Thyroid gland (tissue), 4 donors: ENCODE results near the gene ALOX5AP. TPM values are rescaled to one million over a fixed set of nuclear protein-coding genes. Genes with fewer than 3 reads are reported as not detected.

ENCODE experiments used
- DNase-seq, 2 donors: peaks; one replicate each; pipeline ENCODE4 v3.0.0-alpha.2; 2019
- H3K27ac ChIP-seq, 3 donors: fragments of 200-600 bp; sonication (generic); 1 replicate in 2 of 3; 2 replicates in 1 of 3; pipeline ENCODE4 v1.5.1; 2016 to 2019; ENCODE audit warnings: mild to moderate bottlenecking in 1 of 3, moderate library complexity in 1 of 3
- H3K27me3 ChIP-seq: fragments of 200-600 bp; sonication (generic); one replicate; pipeline ENCODE4 v1.5.1; 2019
- H3K36me3 ChIP-seq, 2 donors: fragments of 200-600 bp; sonication (generic); one replicate each; pipeline ENCODE4 v1.5.1; 2016 to 2019
- H3K4me1 ChIP-seq, 2 donors: fragments of 200-600 bp; sonication (generic); one replicate each; pipeline ENCODE4 v1.5.1; 2017 to 2019
- H3K4me3 ChIP-seq, 3 donors: fragments of 200-600 bp; sonication (generic); replicated peaks in 1 of 3; 1 replicate in 2 of 3; 2 replicates in 1 of 3; pipeline ENCODE4 v1.5.1; 2016; ENCODE audit warnings: mild to moderate bottlenecking in 1 of 3
- H3K9me3 ChIP-seq: fragments of 200-600 bp; sonication (generic); one replicate; pipeline ENCODE4 v1.5.1; 2017
- POLR2A ChIP-seq, 2 donors: fragments of 450-650 bp; IDR thresholded peaks; one replicate each; pipeline ENCODE4 v1.6.1; 2017; ENCODE audit warnings: antibody characterized with exemption in 2 of 2, mild to moderate bottlenecking in 2 of 2, moderate library complexity in 1 of 2
- WGBS, 2 donors: methylation state at CpG; one replicate each; pipeline ENCODE4 v1.1.5; 2017; 5-methylcytosine and 5-hydroxymethylcytosine counted together
- intact Hi-C: fragments of 100-400 bp; cut with DNase I; formaldehyde crosslinking; loops from one replicate; pipeline ENCODE4 v1.15.1; 2023
- total RNA-seq, 4 donors: library from RNA; depleted of rRNA; stranded (reverse); fragments of >200 nt; gene quantifications; one replicate each; pipeline ENCODE4 v1.2.3, GENCODE V29; 2016
- TF ChIP-seq, protein P1 (sequence below), 6 experiments: fragments of 200-600 bp in 3 of 6; fragments of 450-650 bp in 3 of 6; sonication (generic) in 3 of 6; IDR thresholded peaks; one replicate each; pipeline ENCODE4 v1.5.1; 2016 to 2019; ENCODE audit warnings: antibody characterized with exemption in 6 of 6, mild to moderate bottlenecking in 2 of 6, inconsistent platforms in 1 of 6, moderate library complexity in 1 of 6

The ALOX5AP gene
- total RNA-seq, 4 donors from 2014 or later = 3.6 to 13.4 (median 6.1) TPM

DNA sequence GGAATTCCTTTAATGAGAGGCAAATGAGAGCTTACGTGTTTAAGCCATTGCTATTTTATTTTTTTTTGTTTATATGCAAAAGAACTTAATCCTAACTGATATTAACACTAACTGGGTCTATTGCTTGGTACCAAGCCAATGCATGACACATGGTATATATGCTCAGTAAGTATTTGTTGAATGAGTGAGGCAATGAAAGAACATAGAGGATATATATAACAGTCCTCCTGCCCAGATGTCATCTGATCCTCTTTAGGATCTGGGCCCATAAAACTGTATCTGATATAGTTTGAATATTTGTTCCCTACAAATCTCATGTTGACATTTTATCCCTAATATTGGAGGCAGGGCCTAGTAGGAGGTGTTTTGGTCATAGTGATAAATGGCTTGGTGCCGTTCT is 13.0 kb upstream of the ALOX5AP start:
- TF ChIP-seq POLR2A (IDR thresholded peaks at IDR 0.05) = no peak
- TF ChIP-seq, protein P1, sequence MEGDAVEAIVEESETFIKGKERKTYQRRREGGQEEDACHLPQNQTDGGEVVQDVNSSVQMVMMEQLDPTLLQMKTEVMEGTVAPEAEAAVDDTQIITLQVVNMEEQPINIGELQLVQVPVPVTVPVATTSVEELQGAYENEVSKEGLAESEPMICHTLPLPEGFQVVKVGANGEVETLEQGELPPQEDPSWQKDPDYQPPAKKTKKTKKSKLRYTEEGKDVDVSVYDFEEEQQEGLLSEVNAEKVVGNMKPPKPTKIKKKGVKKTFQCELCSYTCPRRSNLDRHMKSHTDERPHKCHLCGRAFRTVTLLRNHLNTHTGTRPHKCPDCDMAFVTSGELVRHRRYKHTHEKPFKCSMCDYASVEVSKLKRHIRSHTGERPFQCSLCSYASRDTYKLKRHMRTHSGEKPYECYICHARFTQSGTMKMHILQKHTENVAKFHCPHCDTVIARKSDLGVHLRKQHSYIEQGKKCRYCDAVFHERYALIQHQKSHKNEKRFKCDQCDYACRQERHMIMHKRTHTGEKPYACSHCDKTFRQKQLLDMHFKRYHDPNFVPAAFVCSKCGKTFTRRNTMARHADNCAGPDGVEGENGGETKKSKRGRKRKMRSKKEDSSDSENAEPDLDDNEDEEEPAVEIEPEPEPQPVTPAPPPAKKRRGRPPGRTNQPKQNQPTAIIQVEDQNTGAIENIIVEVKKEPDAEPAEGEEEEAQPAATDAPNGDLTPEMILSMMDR (IDR thresholded peaks at IDR 0.05) = no peak
- 96 to 98% methylated on average over 2 of the region's 2 CpGs for WGBS, 2 donors
- H3K36me3 ChIP-seq = no peaks in the 10 kb centered on the region
- no peaks in the 10 kb centered on the region for H3K9me3 ChIP-seq
- no peak overlapping the region for H3K27ac ChIP-seq
- no peaks in the 10 kb centered on the region for H3K27me3 ChIP-seq
- no peak overlapping the region for H3K4me3 ChIP-seq
- no peak for DNase-seq
- intact Hi-C loops = no loop called here
- no peaks in the 10 kb centered on the region for H3K4me1 ChIP-seq

DNA sequence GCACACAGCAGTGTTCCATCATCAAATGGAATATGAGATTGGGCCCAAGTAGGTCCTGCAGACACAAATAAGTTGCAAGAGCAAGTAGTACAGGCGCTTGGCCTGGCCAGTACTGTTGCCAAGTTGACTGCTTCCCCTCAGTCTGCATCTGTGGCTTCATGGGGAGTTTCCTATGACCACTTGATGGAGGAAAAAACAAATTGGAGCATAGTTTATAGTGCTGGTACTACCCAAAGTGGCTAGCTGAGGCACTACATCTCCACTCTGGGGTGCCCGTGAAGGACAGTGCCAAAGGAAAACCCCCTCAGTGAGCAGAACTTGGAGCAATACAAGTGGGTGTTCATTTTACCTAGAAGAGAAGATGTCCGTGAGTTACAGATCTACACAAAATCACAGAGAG is 10.6 kb upstream of the ALOX5AP start:
- DNase-seq = no peak
- Histone ChIP-seq H3K4me3 (no peak overlapping the region), H3K9me3 (no peaks in the 10 kb centered on the region), H3K4me1 (no peaks in the 10 kb centered on the region), H3K27me3 (no peaks in the 10 kb centered on the region), H3K27ac (no peak overlapping the region), H3K36me3 (no peaks in the 10 kb centered on the region)
- TF ChIP-seq, protein P1 (IDR thresholded peaks at IDR 0.05) = no peak
- TF ChIP-seq POLR2A (IDR thresholded peaks at IDR 0.05) = no peak
- intact Hi-C loops = no loop called here
- 98 to 100% methylated on average over 3 of the region's 3 CpGs for WGBS, 2 donors

DNA sequence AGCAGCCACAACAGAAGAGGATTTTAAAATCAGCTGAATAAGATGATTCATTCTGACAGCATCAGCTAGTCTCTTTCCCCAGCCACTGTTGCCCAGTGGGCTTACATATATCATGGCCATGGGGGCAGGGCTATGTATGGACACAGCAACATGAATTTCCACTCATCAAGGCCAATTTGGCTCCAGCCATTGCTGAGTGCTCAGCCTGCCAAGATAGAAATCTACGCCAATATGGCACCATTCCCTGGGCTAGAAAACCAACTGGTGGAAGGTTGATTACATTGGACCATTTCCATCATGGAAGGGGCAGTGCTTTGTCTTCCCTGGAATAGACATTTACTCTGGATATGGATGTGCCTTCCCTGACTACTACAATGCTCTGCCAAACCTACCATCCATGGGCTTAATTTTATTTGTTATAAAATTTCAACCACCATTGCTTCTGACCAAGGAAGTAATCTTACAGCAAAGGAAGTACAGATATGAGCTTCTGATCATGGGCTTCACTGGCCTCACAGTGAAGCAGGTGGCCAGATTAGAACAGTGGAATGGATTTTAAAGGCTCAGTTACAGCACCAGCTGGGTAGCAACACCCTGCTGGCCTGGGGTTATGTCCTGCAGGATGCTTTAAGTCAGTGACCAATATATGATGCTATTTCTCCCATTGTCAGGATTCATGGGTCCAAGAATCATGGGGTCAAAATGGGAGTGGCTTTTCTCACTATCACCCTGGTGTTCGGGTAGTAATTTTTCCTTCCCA is 9.8 kb upstream of the ALOX5AP start:
- Histone ChIP-seq H3K27ac (no peak overlapping the region), H3K4me1 (no peaks in the 10 kb centered on the region), H3K27me3 (no peaks in the 10 kb centered on the region), H3K4me3 (no peak overlapping the region), H3K9me3 (no peaks in the 10 kb centered on the region), H3K36me3 (no peaks in the 10 kb centered on the region)
- 77 to 100% methylated on average over 2 of the region's 2 CpGs for WGBS, 2 donors
- no peak for DNase-seq
- TF ChIP-seq, protein P1 (IDR thresholded peaks at IDR 0.05) = no peak
- TF ChIP-seq POLR2A (IDR thresholded peaks at IDR 0.05) = no peak
- intact Hi-C loops = no loop called here

DNA sequence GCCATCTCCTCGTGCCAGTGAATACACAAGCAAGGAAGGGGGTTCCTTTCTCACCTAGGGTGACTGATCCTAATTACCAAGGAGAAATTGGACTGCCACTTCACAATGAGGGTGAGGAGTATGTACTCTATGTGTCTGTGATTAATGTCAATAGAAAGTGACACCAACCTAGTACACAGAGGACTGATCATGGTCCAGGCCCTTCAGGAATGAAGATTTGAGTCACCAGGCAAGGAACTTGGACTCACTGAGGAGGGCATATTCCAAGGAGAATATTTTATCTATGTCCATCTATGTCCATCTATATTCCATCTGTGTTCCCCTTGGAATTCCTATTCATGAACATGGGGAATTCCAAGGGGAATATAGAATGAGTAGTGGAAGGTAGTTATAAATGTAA is 9.2 kb upstream of the ALOX5AP start:
- TF ChIP-seq POLR2A (IDR thresholded peaks at IDR 0.05) = no peak
- TF ChIP-seq, protein P1 (IDR thresholded peaks at IDR 0.05) = no peak
- DNase-seq = no peak
- 92% methylated on average over 1 of the region's 1 CpG for WGBS, 2 donors
- Histone ChIP-seq H3K4me3 (no peak overlapping the region), H3K27ac (no peak overlapping the region), H3K4me1 (no peaks in the 10 kb centered on the region), H3K36me3 (no peaks in the 10 kb centered on the region), H3K9me3 (no peaks in the 10 kb centered on the region), H3K27me3 (no peaks in the 10 kb centered on the region)
- intact Hi-C loops = no loop called here

DNA sequence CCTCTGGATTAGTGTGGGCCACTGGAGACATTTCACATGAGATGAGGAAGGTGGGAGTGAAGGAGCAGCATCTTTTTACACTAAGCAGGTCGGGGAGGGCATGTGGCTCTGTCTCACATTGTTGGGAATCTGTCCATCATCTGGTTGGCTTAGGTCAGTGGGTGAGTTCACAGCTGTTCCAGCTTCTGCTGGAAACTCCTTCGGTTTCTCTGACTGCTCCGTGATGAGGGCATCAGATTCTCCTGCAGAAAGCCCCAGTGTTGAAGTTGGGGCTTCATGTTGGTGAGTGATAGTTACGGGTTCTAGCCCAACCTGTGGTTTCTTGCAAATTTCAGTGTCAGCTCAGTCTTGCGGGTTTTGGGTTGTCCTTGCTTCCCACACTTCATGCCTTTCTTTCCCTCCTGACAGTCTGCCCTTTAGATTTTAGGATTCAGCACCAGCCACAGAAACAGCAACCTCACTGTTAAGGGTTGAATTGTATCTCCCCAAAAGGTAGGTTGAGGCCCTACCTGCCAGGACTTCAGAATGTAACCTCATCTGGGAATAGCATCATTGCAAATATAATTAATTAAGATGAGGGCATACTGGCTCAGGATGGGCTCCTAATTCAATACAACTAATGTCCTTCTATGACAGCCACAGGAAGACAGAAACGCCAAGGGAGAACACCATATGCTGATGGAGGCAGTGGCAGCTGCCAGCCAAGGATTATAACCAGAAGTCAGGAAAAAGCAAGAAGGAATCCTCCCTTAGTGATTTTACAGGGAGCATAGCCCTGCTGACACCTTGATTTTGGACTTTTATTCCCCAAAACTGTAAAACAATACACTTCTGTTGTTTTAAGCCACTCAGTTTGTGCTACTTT is 7.6 kb upstream of the ALOX5AP start:
- intact Hi-C loops = no loop called here
- Histone ChIP-seq H3K27me3 (no peaks in the 10 kb centered on the region), H3K36me3 (no peaks in the 10 kb centered on the region), H3K4me3 (no peak overlapping the region), H3K9me3 (no peaks in the 10 kb centered on the region), H3K27ac (no peak overlapping the region), H3K4me1 (no peaks in the 10 kb centered on the region)
- DNase-seq = no peak
- no peak for TF ChIP-seq POLR2A (IDR thresholded peaks at IDR 0.05)
- TF ChIP-seq, protein P1 (IDR thresholded peaks at IDR 0.05) = no peak
- 83 to 93% methylated on average over 6 of the region's 6 CpGs for WGBS, 2 donors
